SK-N-SH (cell line): ENCODE results near the gene CEP131. TPM values are rescaled to one million over a fixed set of nuclear protein-coding genes. Genes with fewer than 3 reads are reported as not detected.

ENCODE experiments used
- CTCF ChIA-PET: fragments of 300-600, 350-600 bp; formaldehyde crosslinking; extraction: SDS; loops from one replicate; lab custom pipeline; 2021; lab: Yijun Ruan, JAX
- POLR2A ChIA-PET: fragments of 350-600 bp; sonication (Branson Sonifier 250); formaldehyde crosslinking; extraction: SDS; loops from one replicate; lab custom pipeline; 2020; ENCODE audit warnings: antibody characterized with exemption, inconsistent platforms; lab: Yijun Ruan, JAX
- DNase-seq: peaks from one replicate; pipeline ENCODE4 v3.0.0; 2012
- H2AFZ ChIP-seq: fragments of 200-600 bp; sonication (generic); 2 replicates; pipeline ENCODE4 v1.8.1; 2016; ENCODE audit warnings: antibody characterized with exemption, mild to moderate bottlenecking, low read depth
- H3F3A ChIP-seq: fragments of 200-600 bp; sonication (generic); replicated peaks from 2 replicates; pipeline ENCODE3; 2016; ENCODE audit warnings: antibody characterized with exemption, mild to moderate bottlenecking; ENCODE audit not compliant: insufficient read depth
- H3K27ac ChIP-seq, 2 experiments: fragments of 200-500 bp in 1 of 2; fragments of 200-600 bp in 1 of 2; sonication (Bioruptor generic) in 1 of 2; sonication (generic), shearing (Covaris generic) in 1 of 2; 2 replicates each; pipeline versions ENCODE4 v1.5.1 to v1.6.1; 2014 to 2016; ENCODE audit warnings: low read depth in 2 of 2, inconsistent platforms in 1 of 2, low read length in 1 of 2, mild to moderate bottlenecking in 1 of 2, mixed read lengths in 1 of 2
- H3K27me3 ChIP-seq: fragments of 200-600 bp; sonication (generic), shearing (Covaris generic); 2 replicates; pipeline ENCODE4 v1.6.1; 2016; ENCODE audit warnings: mixed run types; ENCODE audit not compliant: insufficient read depth
- H3K36me3 ChIP-seq, 2 experiments: fragments of 200-500 bp in 1 of 2; fragments of 200-600 bp in 1 of 2; sonication (Bioruptor generic) in 1 of 2; sonication (generic) in 1 of 2; replicated peaks in 1 of 2; 2 replicates each; pipeline versions ENCODE3 to v1.5.1; 2014 to 2016; ENCODE audit warnings: low read length in 1 of 2, mild to moderate bottlenecking in 1 of 2; ENCODE audit not compliant: insufficient read depth in 2 of 2, control insufficient read depth in 1 of 2
- H3K4me1 ChIP-seq, 2 experiments: fragments of 200-500 bp in 1 of 2; fragments of 200-600 bp in 1 of 2; sonication (Bioruptor generic) in 1 of 2; sonication (generic), shearing (Covaris generic) in 1 of 2; 2 replicates each; pipeline versions ENCODE4 v1.5.1 to v1.6.1; 2014 to 2016; ENCODE audit warnings: low read depth in 1 of 2, low read length in 1 of 2, mixed run types in 1 of 2; ENCODE audit not compliant: insufficient read depth in 2 of 2, control insufficient read depth in 1 of 2
- H3K4me2 ChIP-seq: fragments of 200-600 bp; sonication (generic), shearing (Covaris generic); 2 replicates; pipeline ENCODE4 v1.6.1; 2017; ENCODE audit warnings: mixed run types
- H3K4me3 ChIP-seq, 2 experiments: fragments of 200-500 bp in 1 of 2; fragments of 200-600 bp in 1 of 2; sonication (Bioruptor generic) in 1 of 2; sonication (generic), shearing (Covaris generic) in 1 of 2; 2 replicates each; pipeline versions ENCODE4 v1.5.1 to v1.8.1; 2014 to 2016; ENCODE audit warnings: low read depth in 2 of 2, inconsistent platforms in 1 of 2, low read length in 1 of 2, mild to moderate bottlenecking in 1 of 2, mixed read lengths in 1 of 2, moderate library complexity in 1 of 2
- H3K79me2 ChIP-seq: fragments of 200-600 bp; sonication (generic); 2 replicates; pipeline ENCODE4 v1.8.1; 2017; ENCODE audit warnings: mild to moderate bottlenecking; ENCODE audit not compliant: insufficient read depth
- H3K9ac ChIP-seq: fragments of 200-600 bp; sonication (generic); 2 replicates; pipeline ENCODE4 v1.6.1; 2017; ENCODE audit warnings: mixed run types
- H3K9me2 ChIP-seq: fragments of 200-600 bp; sonication (generic); 2 replicates; pipeline ENCODE4 v1.6.1; 2017; ENCODE audit warnings: mixed run types
- H3K9me3 ChIP-seq: fragments of 200-600 bp; sonication (generic); 2 replicates; pipeline ENCODE4 v1.6.1; 2017; ENCODE audit warnings: mixed run types, mild to moderate bottlenecking, moderate library complexity
- H4K20me1 ChIP-seq: fragments of 200-600 bp; sonication (generic); 2 replicates; pipeline ENCODE4 v1.6.1; 2017; ENCODE audit warnings: mild to moderate bottlenecking, mixed run types; ENCODE audit not compliant: insufficient read depth
- CTCF ChIP-seq: fragments of 200-600 bp; sonication (generic); IDR thresholded peaks from 2 replicates; pipeline ENCODE4 v1.6.1; 2017; ENCODE audit warnings: antibody characterized with exemption, mild to moderate bottlenecking, moderate library complexity
- EP300 ChIP-seq, 2 experiments: IDR thresholded peaks; 2 replicates each; pipeline versions ENCODE4 v1.4.0 to v1.6.1; 2012; ENCODE audit warnings: borderline replicate concordance in 1 of 2, low read depth in 1 of 2, low read length in 1 of 2
- EZH2phosphoT487 ChIP-seq: fragments of 200-600 bp; sonication (generic); IDR thresholded peaks from 2 replicates; pipeline ENCODE4 v1.6.1; 2017; ENCODE audit warnings: low read depth, mixed run types, mild to moderate bottlenecking, antibody characterized with exemption, moderate library complexity, borderline replicate concordance
- FOXJ3 ChIP-seq: sonication (generic); formaldehyde crosslinking; IDR thresholded peaks from 2 replicates; pipeline ENCODE4 v1.5.1; 2020; ENCODE audit warnings: mild to moderate bottlenecking, missing genetic modification reagents
- MXI1 ChIP-seq: IDR thresholded peaks from 2 replicates; pipeline ENCODE4 v1.6.1; 2012; ENCODE audit warnings: mild to moderate bottlenecking, low read depth, low read length, improper control_type of control experiment
- REST ChIP-seq: IDR thresholded peaks from 2 replicates; pipeline ENCODE4 v1.6.1; 2012; ENCODE audit warnings: mild to moderate bottlenecking, low read depth, low read length, moderate library complexity
- RFX5 ChIP-seq: IDR thresholded peaks from 2 replicates; pipeline ENCODE4 v1.6.1; 2012; ENCODE audit warnings: mild to moderate bottlenecking, improper control_type of control experiment, low read length
- RXRA ChIP-seq: IDR thresholded peaks from 2 replicates; pipeline ENCODE4 v1.4.0; 2012; ENCODE audit warnings: low read depth, mild to moderate bottlenecking, borderline replicate concordance
- TAF1 ChIP-seq: IDR thresholded peaks from 2 replicates; pipeline ENCODE4 v1.6.1; 2012; ENCODE audit warnings: low read depth, mild to moderate bottlenecking, low read length, moderate library complexity, borderline replicate concordance
- TCF12 ChIP-seq: IDR thresholded peaks from 2 replicates; pipeline ENCODE4 v1.4.0; 2012
- ZBTB33 ChIP-seq: IDR thresholded peaks from 2 replicates; pipeline ENCODE4 v1.4.0; 2012; ENCODE audit warnings: low read depth, borderline replicate concordance
- WGBS: methylation state at CpG from one replicate; pipeline ENCODE4 v1.1.6; 2017; ENCODE audit warnings: low lambda C conversion rate; 5-methylcytosine and 5-hydroxymethylcytosine counted together
- polyA plus RNA-seq, 3 experiments: library from polyadenylated mRNA; depleted of rRNA; stranded (reverse); fragments of >200 nt; gene quantifications; 2 replicates each; pipeline ENCODE4 v1.2.3, GENCODE V29; 2012

The CEP131 gene
- polyA plus RNA-seq, 1 of the 3 experiments (the other 2 are of a cell fraction), result 34.8 TPM

GRCh38 chr17:81210466-81210865, 12.3 kb downstream of the CEP131 start:
- Histone ChIP-seq H3K4me2 (no peak overlapping the region), H3K9ac (no peak overlapping the region), H3K79me2 (0 out of 2 replicates have a peak, but pooled peaks cover 7% of the 10 kb centered on the region), H3K9me3 (no peaks in the 10 kb centered on the region), H3K9me2 (no peaks in the 10 kb centered on the region), H4K20me1 (no peaks in the 10 kb centered on the region), H3F3A (no peaks in the 10 kb centered on the region), H3K27ac (no peak overlapping the region), H3K4me3 (no peak overlapping the region), H3K36me3 (no peaks in the 10 kb centered on the region), H3K4me1 (no peaks in the 10 kb centered on the region), H3K27me3 (no peaks in the 10 kb centered on the region), H2AFZ (no peak overlapping the region)
- ChIA-PET POLR2A (no interaction called here), CTCF (interaction anchor here (0.6 to 2.8 kb wide), 3 partner anchors 9 to 68 kb away, joined by 3 to 11 read pairs (median 5); no protein-coding TSS in a partner anchor)
- no peak for TF ChIP-seq FOXJ3
- no peak for TF ChIP-seq REST
- no peak for TF ChIP-seq RFX5
- TF ChIP-seq CTCF, result no peak
- no peak for TF ChIP-seq TCF12
- no peak for TF ChIP-seq EZH2phosphoT487
- no peak for TF ChIP-seq RXRA
- TF ChIP-seq ZBTB33, result no peak
- no peak for TF ChIP-seq TAF1
- no peak for TF ChIP-seq EP300 (IDR thresholded peaks at IDR 0.05; ENCODE audit: borderline replicate concordance in 1 of 2, low read depth in 1 of 2, low read length in 1 of 2)
- TF ChIP-seq MXI1, result no peak
- WGBS, result 90% methylated on average over 10 of the region's 10 CpGs
- DNase-seq, result no peak
